T-helper 1 cell (primary cell): ENCODE data around the gene SLC46A1.

ENCODE experiments used
- DNase-seq, 5 donors: peaks; one replicate each; pipeline ENCODE4 v3.0.0-alpha.2; 2012 to 2020

SLC46A1 gene

GRCh38 chr17:28350271-28350670 lies 55.7 kb downstream of the SLC46A1 start:
- DNase-seq = no peak

- DNase-seq = no peak
Measured at GRCh38 chr17:28348979-28349378, 57.0 kb downstream of the SLC46A1 start.

- no peak for DNase-seq
Measured at GRCh38 chr17:28347261-28347891, 58.6 kb downstream of the SLC46A1 start.

GRCh38 chr17:28346746-28347246 lies 59.2 kb downstream of the SLC46A1 start:
- DNase-seq = no peak

- DNase-seq = no peak
Measured at GRCh38 chr17:28346199-28346580, 59.8 kb downstream of the SLC46A1 start.

DNA sequence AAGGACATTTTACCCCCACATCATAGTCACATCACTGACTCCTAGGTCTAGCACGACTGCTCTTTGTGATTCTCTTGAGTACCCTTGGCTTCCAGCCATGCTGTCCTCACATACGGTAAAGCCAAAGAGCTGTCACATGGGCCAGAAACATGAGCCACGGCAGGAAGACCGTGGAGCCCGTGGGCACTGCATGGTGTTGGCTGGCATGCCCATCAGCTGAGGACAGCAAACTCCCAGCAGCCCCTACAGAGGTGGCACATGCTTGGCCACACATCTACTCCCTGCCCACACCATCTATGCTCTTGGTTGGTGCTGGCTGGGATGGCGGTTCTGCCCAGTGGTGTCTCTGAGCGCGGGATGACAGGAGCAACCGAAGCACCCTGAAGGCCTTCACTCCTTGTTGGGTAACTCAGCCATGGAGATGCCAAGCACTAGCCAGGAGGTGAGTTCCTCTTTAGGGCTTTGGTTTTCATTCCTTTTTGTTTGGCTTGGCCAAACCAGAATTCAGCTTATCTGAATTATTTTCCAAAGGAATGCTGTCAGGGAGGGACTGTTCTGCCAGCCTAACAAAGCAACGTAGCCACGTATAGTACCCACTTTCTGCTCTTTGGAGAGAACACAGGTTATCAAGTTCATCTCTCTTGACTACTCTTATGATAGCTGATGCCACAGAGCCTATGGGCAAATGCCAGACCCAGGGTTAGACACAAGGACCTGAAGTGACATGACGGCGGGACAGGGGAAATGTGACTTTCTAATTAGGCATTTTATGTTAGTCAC lies 60.4 kb downstream of the SLC46A1 start:
- DNase-seq = no peak
